ENCODE measurements around the gene TYW3. TPM values are rescaled to one million over a fixed set of nuclear protein-coding genes. Genes with fewer than 3 reads are reported as not detected.
"Not testable (repeated sequence)": the region's sequence is repeated elsewhere in the genome, so short reads cannot be mapped to it uniquely, and the experiment has no call there.

Gene TYW3
- total RNA-seq, 2 donors from 2014 or later: 14.8 to 18.9 TPM

DNA sequence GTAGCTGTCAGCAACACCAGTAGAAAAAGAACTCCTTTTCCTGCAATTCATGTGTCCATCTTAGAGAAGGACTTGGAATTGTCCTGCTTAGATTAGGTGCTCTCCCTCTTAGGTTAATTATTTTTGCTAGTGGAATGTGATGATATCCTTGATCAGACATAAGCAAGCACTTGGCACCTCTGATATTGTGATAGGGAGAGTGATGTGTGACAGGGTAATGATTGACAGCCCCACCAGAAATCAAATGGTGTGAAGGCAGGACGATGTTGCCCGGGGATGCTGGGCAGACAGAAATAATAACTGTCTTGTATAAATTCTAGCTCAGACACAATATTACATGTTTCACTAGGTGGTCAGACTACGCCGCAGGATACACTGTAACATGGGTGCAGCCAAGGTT, 4.4 kb downstream of the TYW3 start:
- no peak overlapping the region for H3K27ac ChIP-seq (ENCODE audit: low read depth, low read length)
- Mint-ChIP-seq H3K4me3 (no peak overlapping the region), H3K9me3 (peaks cover 10% of the 10 kb centered on the region), H3K27me3 (ENCODE audit: insufficient read depth) (no peaks in the 10 kb centered on the region), H3K4me1 (peaks cover 5% of the 10 kb centered on the region), H3K27ac (no peak overlapping the region), H3K36me3 (ENCODE audit: low read depth) (peaks cover 44% of the 10 kb centered on the region)
- no peaks in the 10 kb centered on the region for H3K4me1 ChIP-seq (ENCODE audit: control insufficient read depth, insufficient read depth, low read length)
- peaks cover 7% of the 10 kb centered on the region for H3K9me3 ChIP-seq (ENCODE audit: control insufficient read depth, low read length)
- no peak overlapping the region for H3K4me3 ChIP-seq (ENCODE audit: low read length)
- TF ChIP-seq, protein P1, sequence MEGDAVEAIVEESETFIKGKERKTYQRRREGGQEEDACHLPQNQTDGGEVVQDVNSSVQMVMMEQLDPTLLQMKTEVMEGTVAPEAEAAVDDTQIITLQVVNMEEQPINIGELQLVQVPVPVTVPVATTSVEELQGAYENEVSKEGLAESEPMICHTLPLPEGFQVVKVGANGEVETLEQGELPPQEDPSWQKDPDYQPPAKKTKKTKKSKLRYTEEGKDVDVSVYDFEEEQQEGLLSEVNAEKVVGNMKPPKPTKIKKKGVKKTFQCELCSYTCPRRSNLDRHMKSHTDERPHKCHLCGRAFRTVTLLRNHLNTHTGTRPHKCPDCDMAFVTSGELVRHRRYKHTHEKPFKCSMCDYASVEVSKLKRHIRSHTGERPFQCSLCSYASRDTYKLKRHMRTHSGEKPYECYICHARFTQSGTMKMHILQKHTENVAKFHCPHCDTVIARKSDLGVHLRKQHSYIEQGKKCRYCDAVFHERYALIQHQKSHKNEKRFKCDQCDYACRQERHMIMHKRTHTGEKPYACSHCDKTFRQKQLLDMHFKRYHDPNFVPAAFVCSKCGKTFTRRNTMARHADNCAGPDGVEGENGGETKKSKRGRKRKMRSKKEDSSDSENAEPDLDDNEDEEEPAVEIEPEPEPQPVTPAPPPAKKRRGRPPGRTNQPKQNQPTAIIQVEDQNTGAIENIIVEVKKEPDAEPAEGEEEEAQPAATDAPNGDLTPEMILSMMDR (conservative IDR thresholded peaks at IDR 0.05): no peak
- H3K27me3 ChIP-seq (ENCODE audit: control insufficient read depth, insufficient read depth, low read length, poor library complexity, severe bottlenecking): no peaks in the 10 kb centered on the region
- DNase-seq: no peak
- no peak overlapping the region for H3K9ac ChIP-seq (ENCODE audit: extremely low read depth, low read length, poor library complexity, severe bottlenecking)
- 57 to 84% methylated on average over 2 to 4 of the region's 4 CpGs for WGBS, 2 experiments (ENCODE audit: insufficient coverage in 1 of 2, insufficient read length in 1 of 2)
- peaks cover 28% of the 10 kb centered on the region for H3K36me3 ChIP-seq (ENCODE audit: control insufficient read depth, insufficient read depth, low read length)

DNA sequence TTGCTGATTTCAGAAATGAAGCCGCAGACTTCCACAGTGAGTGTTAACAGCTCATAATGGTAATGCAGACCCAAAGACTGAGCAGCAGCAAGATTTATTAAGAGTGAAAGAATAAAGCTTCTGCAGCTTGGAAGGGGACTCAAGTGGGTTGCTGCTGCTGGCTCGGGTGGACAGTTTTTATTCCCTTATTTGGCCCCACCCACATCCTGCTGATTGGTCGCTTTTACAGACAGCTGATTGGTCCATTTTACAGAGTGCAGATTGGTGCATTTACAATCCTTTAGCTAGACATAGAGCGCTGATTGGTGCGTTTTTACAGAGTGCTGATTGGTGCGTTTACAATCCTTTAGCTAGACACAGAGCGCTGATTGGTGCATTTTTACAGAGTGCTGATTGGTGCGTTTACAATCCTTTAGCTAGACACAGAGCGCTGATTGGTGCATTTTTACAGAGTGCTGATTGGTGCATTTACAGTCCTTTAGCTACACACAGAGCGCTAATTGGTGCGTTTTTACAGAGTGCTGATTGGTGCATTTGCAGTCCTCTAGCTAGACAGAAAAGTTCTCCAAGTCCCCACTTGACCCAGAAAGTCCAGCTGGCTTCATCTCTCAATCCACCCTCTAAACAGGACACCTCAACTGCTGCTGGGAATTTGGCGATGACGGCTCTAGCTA, 7.5 kb downstream of the TYW3 start:
- Histone ChIP-seq H3K9me3 (ENCODE audit: control insufficient read depth, low read length) (peaks cover 14% of the 10 kb centered on the region), H3K36me3 (ENCODE audit: control insufficient read depth, insufficient read depth, low read length) (peaks cover 32% of the 10 kb centered on the region)
- H3K27ac ChIP-seq (ENCODE audit: low read depth, low read length); H3K9ac ChIP-seq (ENCODE audit: extremely low read depth, low read length, poor library complexity, severe bottlenecking); H3K27me3 ChIP-seq (ENCODE audit: control insufficient read depth, insufficient read depth, low read length, poor library complexity, severe bottlenecking); DNase-seq; H3K4me1 ChIP-seq (ENCODE audit: control insufficient read depth, insufficient read depth, low read length); H3K4me3 Mint-ChIP-seq; H3K27ac Mint-ChIP-seq; H3K4me1 Mint-ChIP-seq; H3K27me3 Mint-ChIP-seq (ENCODE audit: insufficient read depth); H3K4me3 ChIP-seq (ENCODE audit: low read length): not testable (repeated sequence)
- 89 to 97% methylated on average over 5 to 13 of the region's 13 CpGs for WGBS, 2 experiments (ENCODE audit: insufficient coverage in 1 of 2, insufficient read length in 1 of 2)
- peaks cover 26% of the 10 kb centered on the region for H3K9me3 Mint-ChIP-seq
- H3K36me3 Mint-ChIP-seq (ENCODE audit: low read depth): peaks cover 68% of the 10 kb centered on the region

DNA sequence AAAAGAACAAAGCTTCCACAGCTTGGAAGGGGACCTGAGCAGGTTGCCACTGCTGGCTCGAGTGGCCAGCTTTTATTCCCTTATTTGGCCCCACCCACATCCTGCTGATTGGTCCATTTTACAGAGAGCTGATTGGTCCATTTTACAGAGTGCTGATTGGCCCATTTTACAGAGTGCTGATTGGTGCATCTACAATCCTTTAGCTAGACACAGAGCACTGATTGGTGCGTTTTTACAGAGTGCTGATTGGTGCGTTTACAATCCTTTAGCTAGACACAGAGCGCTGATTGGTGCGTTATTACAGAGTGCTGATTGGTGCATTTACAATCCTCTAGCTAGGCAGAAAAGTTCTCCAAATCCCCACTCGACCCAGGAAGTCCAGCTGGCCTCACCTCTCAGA, 12.3 kb downstream of the TYW3 start:
- H3K4me3 ChIP-seq (ENCODE audit: low read length); H3K27me3 Mint-ChIP-seq (ENCODE audit: insufficient read depth); DNase-seq; H3K27ac Mint-ChIP-seq; H3K9ac ChIP-seq (ENCODE audit: extremely low read depth, low read length, poor library complexity, severe bottlenecking); H3K9me3 ChIP-seq (ENCODE audit: control insufficient read depth, low read length); H3K4me1 Mint-ChIP-seq; H3K4me3 Mint-ChIP-seq; H3K4me1 ChIP-seq (ENCODE audit: control insufficient read depth, insufficient read depth, low read length); H3K27me3 ChIP-seq (ENCODE audit: control insufficient read depth, insufficient read depth, low read length, poor library complexity, severe bottlenecking); H3K27ac ChIP-seq (ENCODE audit: low read depth, low read length): not testable (repeated sequence)
- H3K9me3 Mint-ChIP-seq: peaks cover 19% of the 10 kb centered on the region
- peaks cover 61% of the 10 kb centered on the region for H3K36me3 Mint-ChIP-seq (ENCODE audit: low read depth)
- H3K36me3 ChIP-seq (ENCODE audit: control insufficient read depth, insufficient read depth, low read length): peaks cover 12% of the 10 kb centered on the region
- 95 to 100% methylated on average over 6 of the region's 6 CpGs for WGBS, 2 experiments (ENCODE audit: insufficient coverage in 1 of 2, insufficient read length in 1 of 2)

DNA sequence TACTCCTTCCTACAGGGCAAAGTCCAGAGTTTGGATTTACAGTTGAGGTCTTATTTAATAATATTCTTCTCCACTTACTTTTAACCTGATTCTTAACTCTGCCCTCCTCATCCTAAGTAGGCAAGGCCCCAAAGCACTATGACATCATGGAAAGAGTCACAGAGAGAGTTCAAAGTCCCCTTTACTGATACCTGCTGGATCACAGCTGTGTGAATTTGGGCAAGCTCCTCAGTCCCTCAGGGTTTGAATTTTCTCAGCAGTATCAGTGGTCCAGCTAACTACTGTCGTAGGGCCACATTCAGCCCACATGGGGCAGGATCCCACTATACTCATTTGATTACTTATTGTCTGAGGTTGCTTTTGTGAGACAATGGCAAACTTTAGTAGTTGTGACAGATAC, 16.0 kb downstream of the TYW3 start:
- Histone ChIP-seq H3K27me3 (ENCODE audit: control insufficient read depth, insufficient read depth, low read length, poor library complexity, severe bottlenecking) (no peaks in the 10 kb centered on the region), H3K4me3 (ENCODE audit: low read length) (no peak overlapping the region), H3K9me3 (ENCODE audit: control insufficient read depth, low read length) (peaks cover 7% of the 10 kb centered on the region), H3K36me3 (ENCODE audit: control insufficient read depth, insufficient read depth, low read length) (peaks cover 14% of the 10 kb centered on the region), H3K27ac (ENCODE audit: low read depth, low read length) (no peak overlapping the region), H3K9ac (ENCODE audit: extremely low read depth, low read length, poor library complexity, severe bottlenecking) (no peak overlapping the region), H3K4me1 (ENCODE audit: control insufficient read depth, insufficient read depth, low read length) (no peaks in the 10 kb centered on the region)
- H3K4me1 Mint-ChIP-seq: no peaks in the 10 kb centered on the region
- TF ChIP-seq, protein P1 (conservative IDR thresholded peaks at IDR 0.05): no peak
- H3K27me3 Mint-ChIP-seq (ENCODE audit: insufficient read depth): no peaks in the 10 kb centered on the region
- H3K36me3 Mint-ChIP-seq (ENCODE audit: low read depth): peaks cover 40% of the 10 kb centered on the region
- DNase-seq: no peak
- peaks cover 16% of the 10 kb centered on the region for H3K9me3 Mint-ChIP-seq
- H3K27ac Mint-ChIP-seq: no peak overlapping the region
- 93% methylated on average over 1 of the region's 1 CpG; no CpG with 5 or more reads in 1 of the 2 experiments for WGBS, 2 experiments (ENCODE audit: insufficient coverage in 1 of 2, insufficient read length in 1 of 2)
- no peak overlapping the region for H3K4me3 Mint-ChIP-seq

Data from endodermal cell (in vitro differentiated cells).